IMR-90 (cell line): Measurements from ENCODE around the gene FBXW5. TPM values are rescaled to one million over a fixed set of nuclear protein-coding genes. Genes with fewer than 3 reads are reported as not detected.

Source experiments
- ATAC-seq: fragments of 200-7000 bp; cut with Tn5 transposase; 2 replicates; pipeline ENCODE4 v1.9.1; 2020; ENCODE audit warnings: low read depth, mild to moderate bottlenecking, moderate library complexity
- BruUV-seq: library from RNA; stranded (reverse); fragments of 400-500 nt; replicated peaks from 2 replicates; lab custom pipeline; 2021; lab: Mats Ljungman, UMichigan
- CTCF ChIA-PET: fragments of 300-600 bp; formaldehyde crosslinking; extraction: SDS; loops from one replicate; lab custom pipeline; 2021; ENCODE audit warnings: antibody characterized with exemption; lab: Yijun Ruan, JAX
- POLR2A ChIA-PET: fragments of 300-600 bp; sonication (Branson Sonifier 250); formaldehyde crosslinking; loops from one replicate; lab custom pipeline; 2022; ENCODE audit warnings: antibody characterized with exemption; ENCODE audit not compliant: unreplicated experiment; lab: Charles Lee
- DNase-seq: peaks from one replicate; pipeline ENCODE4 v3.0.0; 2013
- H2AFZ ChIP-seq: replicated peaks from 2 replicates; pipeline ENCODE3; 2013; ENCODE audit warnings: low read length, mild to moderate bottlenecking; ENCODE audit not compliant: poor library complexity
- H2AK5ac ChIP-seq: 2 replicates; pipeline ENCODE4 v1.6.1; 2013; ENCODE audit warnings: low read depth, low read length, inconsistent platforms
- H2AK9ac ChIP-seq: replicated peaks from 2 replicates; pipeline ENCODE3; 2013; ENCODE audit warnings: mild to moderate bottlenecking, low read depth, low read length, moderate library complexity; ENCODE audit not compliant: poor library complexity
- H2BK120ac ChIP-seq: 2 replicates; pipeline ENCODE4 v1.6.1; 2013; ENCODE audit warnings: low read depth, low read length, inconsistent platforms
- H2BK15ac ChIP-seq: 3 replicates; pipeline ENCODE4 v1.6.1; 2013; ENCODE audit warnings: low read depth, low read length, inconsistent platforms
- H2BK20ac ChIP-seq: 2 replicates; pipeline ENCODE4 v1.6.1; 2013; ENCODE audit warnings: low read depth, mild to moderate bottlenecking, inconsistent platforms, low read length, moderate library complexity
- H2BK5ac ChIP-seq: 2 replicates; pipeline ENCODE4 v1.6.1; 2013; ENCODE audit warnings: mild to moderate bottlenecking, low read depth, low read length, inconsistent platforms; ENCODE audit not compliant: poor library complexity, severe bottlenecking
- H3K14ac ChIP-seq: replicated peaks from 2 replicates; pipeline ENCODE4 v1.6.1; 2013; ENCODE audit warnings: low read depth, low read length, inconsistent platforms
- H3K18ac ChIP-seq: 2 replicates; pipeline ENCODE4 v1.6.1; 2013; ENCODE audit warnings: low read depth, low read length, control low read depth
- H3K23ac ChIP-seq: 2 replicates; pipeline ENCODE4 v1.6.1; 2013; ENCODE audit warnings: low read depth, low read length, inconsistent platforms
- H3K27ac ChIP-seq: 2 replicates; pipeline ENCODE4 v1.5.1; 2013; ENCODE audit warnings: mild to moderate bottlenecking, control low read depth, low read length; ENCODE audit not compliant: insufficient read depth
- H3K27me3 ChIP-seq: 2 replicates; pipeline ENCODE4 v1.6.1; 2013; ENCODE audit warnings: low read length; ENCODE audit not compliant: control insufficient read depth, insufficient read depth
- H3K36me3 ChIP-seq: 2 replicates; pipeline ENCODE4 v1.6.1; 2013; ENCODE audit warnings: low read length, mixed read lengths; ENCODE audit not compliant: control insufficient read depth, insufficient read depth
- H3K4ac ChIP-seq: 2 replicates; pipeline ENCODE4 v1.6.1; 2013; ENCODE audit warnings: low read depth, low read length, inconsistent platforms
- H3K4me1 ChIP-seq: 2 replicates; pipeline ENCODE4 v1.6.1; 2013; ENCODE audit warnings: low read length, mixed read lengths; ENCODE audit not compliant: control insufficient read depth, insufficient read depth
- H3K4me2 ChIP-seq: 2 replicates; pipeline ENCODE4 v1.6.1; 2013; ENCODE audit warnings: low read depth, mild to moderate bottlenecking, control low read depth, low read length, moderate library complexity
- H3K4me3 ChIP-seq: 2 replicates; pipeline ENCODE4 v1.5.1; 2013; ENCODE audit warnings: low read depth, mild to moderate bottlenecking, control low read depth, low read length, moderate library complexity; ENCODE audit not compliant: insufficient read depth
- H3K56ac ChIP-seq: 2 replicates; pipeline ENCODE4 v1.6.1; 2013; ENCODE audit warnings: low read length, inconsistent platforms; ENCODE audit not compliant: insufficient read depth; ENCODE audit errors: extremely low read depth
- H3K79me1 ChIP-seq, 2 experiments: 2 replicates each; pipeline ENCODE4 v1.6.1; 2013; ENCODE audit warnings: low read length in 2 of 2, inconsistent platforms in 1 of 2, low read depth in 1 of 2
- H3K9ac ChIP-seq: 2 replicates; pipeline ENCODE4 v1.6.1; 2013; ENCODE audit warnings: low read depth, low read length, control low read depth
- H3K9me1 ChIP-seq: 2 replicates; pipeline ENCODE4 v1.6.1; 2013; ENCODE audit warnings: low read length, inconsistent platforms; ENCODE audit not compliant: insufficient read depth
- H3K9me3 ChIP-seq: 2 replicates; pipeline ENCODE4 v1.6.1; 2013; ENCODE audit warnings: low read length; ENCODE audit not compliant: control insufficient read depth, insufficient read depth
- H4K20me1 ChIP-seq: 2 replicates; pipeline ENCODE4 v1.6.1; 2013; ENCODE audit warnings: low read length, inconsistent platforms; ENCODE audit not compliant: insufficient read depth
- H4K5ac ChIP-seq: 2 replicates; pipeline ENCODE4 v1.6.1; 2013; ENCODE audit warnings: mild to moderate bottlenecking, low read depth, low read length, control low read depth
- H4K8ac ChIP-seq, 2 experiments: 2 replicates each; pipeline ENCODE4 v1.6.1; 2013; ENCODE audit warnings: low read depth in 2 of 2, low read length in 2 of 2, control low read depth in 1 of 2, inconsistent platforms in 1 of 2
- H4K91ac ChIP-seq: 2 replicates; pipeline ENCODE4 v1.6.1; 2013; ENCODE audit warnings: low read depth, low read length, inconsistent platforms; ENCODE audit not compliant: insufficient read depth
- BHLHE40 ChIP-seq: fragments of 150-350 bp; IDR thresholded peaks from 2 replicates; pipeline ENCODE4 v1.6.1; 2016; ENCODE audit warnings: mild to moderate bottlenecking, low read depth, low read length
- CEBPB ChIP-seq: IDR thresholded peaks from 2 replicates; pipeline ENCODE4 v1.6.1; 2012; ENCODE audit warnings: low read depth, low read length, improper control_type of control experiment
- CHD1 ChIP-seq: IDR thresholded peaks from 2 replicates; pipeline ENCODE4 v1.6.1; 2012; ENCODE audit warnings: low read depth, low read length, improper control_type of control experiment
- FOS ChIP-seq: fragments of 150-350 bp; IDR thresholded peaks from 2 replicates; pipeline ENCODE4 v1.6.1; 2016; ENCODE audit warnings: low read depth, low read length
- MAFK ChIP-seq: IDR thresholded peaks from 2 replicates; pipeline ENCODE4 v1.6.1; 2012; ENCODE audit warnings: low read depth, low read length, improper control_type of control experiment
- MAZ ChIP-seq: IDR thresholded peaks from 2 replicates; pipeline ENCODE4 v1.6.1; 2012; ENCODE audit warnings: low read depth, mild to moderate bottlenecking, low read length, improper control_type of control experiment, moderate library complexity, borderline replicate concordance
- POLR2A ChIP-seq: IDR thresholded peaks from 2 replicates; pipeline ENCODE4 v1.6.1; 2012; ENCODE audit warnings: mild to moderate bottlenecking, low read depth, low read length
- RCOR1 ChIP-seq: IDR thresholded peaks from 2 replicates; pipeline ENCODE4 v1.6.1; 2012; ENCODE audit warnings: mild to moderate bottlenecking, low read length, improper control_type of control experiment; ENCODE audit not compliant: insufficient replicate concordance
- RFX5 ChIP-seq: IDR thresholded peaks from 2 replicates; pipeline ENCODE4 v1.8.0; 2012; ENCODE audit warnings: low read depth, mild to moderate bottlenecking, low read length, moderate library complexity
- WGBS, 2 experiments: methylation state at CpG; one replicate each; pipeline versions ENCODE4 v1.1.5 to v1.1.7; 2013; ENCODE audit warnings: missing lambda C conversion rate in 2 of 2; ENCODE audit not compliant: insufficient read length in 1 of 2; ENCODE audit errors: extremely low coverage in 2 of 2; 5-methylcytosine and 5-hydroxymethylcytosine counted together
- dilution Hi-C: fragments of 300-500 bp; cut with HindIII; formaldehyde crosslinking; loops from one replicate; pipeline ENCODE4 v1.14.3; 2018; ENCODE audit warnings: low sequenced_read_pairs; ENCODE audit not compliant: unreplicated experiment
- in situ Hi-C: fragments of 300-500 bp; cut with MboI; formaldehyde crosslinking; loops from 3 replicates; pipeline ENCODE4 v1.14.3; 2019; ENCODE audit warnings: low sequenced_read_pairs, inconsistent platforms, mixed read lengths
- intact Hi-C: fragments of 100-400 bp; cut with micrococcal nuclease; formaldehyde crosslinking; loops from 2 replicates; pipeline ENCODE4 v1.10.0; 2022
- polyA plus RNA-seq, 3 experiments: library from polyadenylated mRNA; depleted of rRNA; stranded (reverse); fragments of >200 nt; gene quantifications; 2 replicates each; pipeline ENCODE4 v1.2.3, GENCODE V29; 2012; ENCODE audit warnings: low replicate concordance in 1 of 3
- total RNA-seq: library from RNA; depleted of rRNA; stranded (reverse); fragments of >200 nt; gene quantifications from 2 replicates; pipeline ENCODE4 v1.2.3, GENCODE V29; 2012

Gene FBXW5
- total and polyA plus RNA-seq, 2 of the 4 experiments (the other 2 are of a cell fraction) = 65.1 to 80.2 TPM

DNA sequence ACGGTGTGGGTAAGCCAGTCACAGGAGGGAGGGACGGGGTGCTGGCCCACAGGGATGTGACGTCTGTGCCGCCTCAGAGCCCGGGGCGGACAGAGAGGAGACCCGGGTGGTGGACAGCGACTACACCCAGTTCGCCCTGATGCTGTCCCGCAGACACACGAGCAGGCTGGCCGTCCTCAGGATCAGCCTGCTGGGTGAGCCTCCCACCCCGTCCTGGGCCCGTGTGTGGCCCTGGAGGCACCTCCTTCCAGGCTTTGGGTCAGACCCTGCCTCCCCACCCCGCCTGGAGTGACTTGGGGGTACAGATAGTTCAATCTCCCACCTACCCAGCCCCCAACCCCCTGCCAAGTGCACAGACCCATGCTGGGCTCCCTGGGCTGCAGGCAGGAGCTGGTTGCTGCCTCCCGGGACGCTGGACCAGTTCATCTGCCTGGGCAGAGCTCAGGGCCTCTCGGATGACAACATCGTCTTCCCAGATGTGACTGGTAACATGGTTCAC lies 9.3 kb upstream of the FBXW5 start (continued):
- TF ChIP-seq FOS (no peak), POLR2A (no peak)

DNA sequence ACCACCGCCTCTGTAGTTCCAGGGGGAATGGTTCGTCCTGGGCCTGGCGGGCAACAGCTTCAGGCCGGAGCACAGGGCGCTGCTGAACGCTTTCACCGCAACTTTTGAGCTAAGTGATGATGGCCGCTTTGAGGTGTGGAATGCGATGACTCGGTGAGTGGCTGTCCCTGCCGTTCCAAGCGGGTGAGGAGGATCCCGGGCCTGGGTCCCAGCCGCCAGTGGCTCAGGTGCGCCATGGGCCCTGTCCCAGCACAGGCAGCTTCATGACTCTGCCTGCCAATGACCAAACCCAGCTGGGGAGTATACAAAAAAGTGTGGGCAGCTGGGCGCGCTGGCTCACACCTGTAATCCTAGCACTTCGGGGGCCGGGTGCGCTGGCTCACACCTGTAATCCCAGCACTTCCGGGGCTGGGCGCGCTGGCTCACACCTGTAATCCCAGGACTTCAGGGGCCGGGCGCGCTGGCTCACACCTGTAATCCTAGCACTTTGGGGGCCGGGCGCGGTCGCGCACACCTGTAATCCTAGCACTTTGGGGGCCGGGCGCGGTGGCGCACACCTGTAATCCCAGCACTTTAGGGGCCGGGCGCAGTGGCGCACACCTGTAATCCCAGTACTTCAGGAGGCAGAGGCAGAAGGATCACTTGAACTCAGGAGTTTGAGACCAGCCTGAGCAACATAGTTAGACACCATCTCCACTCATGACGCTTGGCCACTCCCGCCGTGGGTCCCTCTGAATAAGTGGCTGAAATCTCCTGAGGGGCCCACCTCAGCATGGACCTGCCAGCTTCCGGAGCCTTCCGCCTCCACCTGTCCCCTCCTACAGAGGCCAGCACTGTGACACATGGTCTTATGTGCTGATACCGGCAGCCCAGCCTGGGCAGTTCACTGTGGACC lies 8.6 kb upstream of the FBXW5 start:
- intact Hi-C loops = no loop called here
- BruUV-seq = no TSS peak
- no peak for DNase-seq

More for the DNA sequence above, 8.6 kb upstream of the FBXW5 start:
- H3K9me1 ChIP-seq = no peaks in the 10 kb centered on the region
- H4K8ac ChIP-seq = no peak overlapping the region
- no peak overlapping the region for H2BK20ac ChIP-seq
- H3K9me3 ChIP-seq = peaks cover 3% of the 10 kb centered on the region
- dilution Hi-C loops (no loop called here), in situ Hi-C loops (no loop called here)
- no peak overlapping the region for H2AFZ ChIP-seq
- H2BK15ac ChIP-seq = no peak overlapping the region
- H4K91ac ChIP-seq = no peak overlapping the region
- H3K79me1 ChIP-seq = no peaks in the 10 kb centered on the region
- ATAC-seq = no peak
- no peak overlapping the region for H3K4me3 ChIP-seq
- H3K4me1 ChIP-seq = no peaks in the 10 kb centered on the region; the same call in 1 of the 2 replicates
- no peak overlapping the region for H4K5ac ChIP-seq
- H2AK5ac ChIP-seq = no peak overlapping the region
- H3K9ac ChIP-seq = no peak overlapping the region
- H4K20me1 ChIP-seq = no peaks in the 10 kb centered on the region
- H3K36me3 ChIP-seq = no peaks in the 10 kb centered on the region
- 87% methylated on average over 24 of the region's 44 CpGs; no CpG with 5 or more reads in 1 of the 2 experiments for WGBS, 2 experiments
- no peak overlapping the region for H3K4ac ChIP-seq
- TF ChIP-seq CEBPB = no peak
- TF ChIP-seq RCOR1 = no peak
- no peak for TF ChIP-seq MAZ
- TF ChIP-seq MAFK = no peak
- no peak for TF ChIP-seq CHD1
- TF ChIP-seq RFX5 = no peak
- TF ChIP-seq BHLHE40 = no peak
- H3K14ac ChIP-seq = no peak overlapping the region
- no peak overlapping the region for H3K56ac ChIP-seq
- H3K27ac ChIP-seq = no peak overlapping the region
- no peak overlapping the region for H3K4me2 ChIP-seq
- CTCF ChIA-PET = no interaction called here
- H2BK5ac ChIP-seq = no peak overlapping the region
- no peak overlapping the region for H3K18ac ChIP-seq
- POLR2A ChIA-PET = no interaction called here
- H3K27me3 ChIP-seq = peaks cover 18% of the 10 kb centered on the region; the same call in 1 of the 2 replicates
- no peak overlapping the region for H2AK9ac ChIP-seq
- no peak overlapping the region for H3K23ac ChIP-seq
- H2BK120ac ChIP-seq = no peak overlapping the region
